ENCODE data around the gene NUDT17. TPM values are rescaled to one million over a fixed set of nuclear protein-coding genes. Genes with fewer than 3 reads are reported as not detected.

Gene NUDT17
- total RNA-seq, 1 donor from 2014 or later: 0.53 TPM

GRCh38 chr1:145895471-145895870 lies 50.0 kb downstream of the NUDT17 start:
- H3K36me3 ChIP-seq (ENCODE audit: control insufficient read depth, insufficient read depth, low read length): no peaks in the 10 kb centered on the region
- H3K4me3 ChIP-seq (ENCODE audit: low read depth, low read length): no peak overlapping the region
- no peak for FAIRE-seq
- DNase-seq (ENCODE audit: low read depth): no peak
- H3K27me3 ChIP-seq (ENCODE audit: control insufficient read depth, insufficient read depth, low read length): no peaks in the 10 kb centered on the region
- TF ChIP-seq, protein P1, sequence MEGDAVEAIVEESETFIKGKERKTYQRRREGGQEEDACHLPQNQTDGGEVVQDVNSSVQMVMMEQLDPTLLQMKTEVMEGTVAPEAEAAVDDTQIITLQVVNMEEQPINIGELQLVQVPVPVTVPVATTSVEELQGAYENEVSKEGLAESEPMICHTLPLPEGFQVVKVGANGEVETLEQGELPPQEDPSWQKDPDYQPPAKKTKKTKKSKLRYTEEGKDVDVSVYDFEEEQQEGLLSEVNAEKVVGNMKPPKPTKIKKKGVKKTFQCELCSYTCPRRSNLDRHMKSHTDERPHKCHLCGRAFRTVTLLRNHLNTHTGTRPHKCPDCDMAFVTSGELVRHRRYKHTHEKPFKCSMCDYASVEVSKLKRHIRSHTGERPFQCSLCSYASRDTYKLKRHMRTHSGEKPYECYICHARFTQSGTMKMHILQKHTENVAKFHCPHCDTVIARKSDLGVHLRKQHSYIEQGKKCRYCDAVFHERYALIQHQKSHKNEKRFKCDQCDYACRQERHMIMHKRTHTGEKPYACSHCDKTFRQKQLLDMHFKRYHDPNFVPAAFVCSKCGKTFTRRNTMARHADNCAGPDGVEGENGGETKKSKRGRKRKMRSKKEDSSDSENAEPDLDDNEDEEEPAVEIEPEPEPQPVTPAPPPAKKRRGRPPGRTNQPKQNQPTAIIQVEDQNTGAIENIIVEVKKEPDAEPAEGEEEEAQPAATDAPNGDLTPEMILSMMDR (IDR thresholded peaks at IDR 0.05; ENCODE audit: insufficient read depth, low read length, severe bottlenecking): no peak

DNA sequence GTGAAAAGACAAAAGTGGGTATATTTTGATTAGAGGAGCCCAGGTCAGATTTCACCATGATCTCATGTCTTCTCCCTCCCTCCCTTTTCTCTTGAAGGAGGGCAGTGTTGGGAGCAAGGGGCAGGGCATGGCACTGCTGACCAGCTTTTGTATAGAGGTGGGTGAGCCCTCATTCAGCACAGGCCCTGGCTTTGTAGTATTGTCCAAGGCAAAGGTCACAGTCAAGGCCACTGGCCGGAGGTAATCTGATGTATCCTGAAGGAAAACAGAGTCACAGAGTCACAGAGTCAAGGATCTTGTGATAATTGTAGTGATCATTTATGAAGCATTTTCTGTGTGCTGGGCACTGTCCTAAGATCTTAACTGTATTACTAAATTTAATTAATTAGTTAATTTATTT lies 52.5 kb downstream of the NUDT17 start:
- FAIRE-seq: no peak
- Histone ChIP-seq H3K27me3 (ENCODE audit: control insufficient read depth, insufficient read depth, low read length) (no peaks in the 10 kb centered on the region), H3K36me3 (ENCODE audit: control insufficient read depth, insufficient read depth, low read length) (no peaks in the 10 kb centered on the region), H3K4me3 (ENCODE audit: low read depth, low read length) (no peak overlapping the region)
- DNase-seq (ENCODE audit: low read depth): no peak
- TF ChIP-seq, protein P1 (IDR thresholded peaks at IDR 0.05; ENCODE audit: insufficient read depth, low read length, severe bottlenecking): no peak

Other genes with a start within 250 kb of the NUDT17 start
- 33.2 and 39.5 TPM in 2 replicates for gene GPR89A, start 237.6 kb upstream of the NUDT17 start, total RNA-seq
- under 0.01 and 0.26 TPM in 2 replicates for gene PDZK1, start 138.3 kb upstream of the NUDT17 start, total RNA-seq
- gene CD160, start 126.1 kb upstream of the NUDT17 start, total RNA-seq: not detected in 2 replicates
- gene RNF115, start 21.5 kb upstream of the NUDT17 start, total RNA-seq: 8.4 and 9.0 TPM in 2 replicates
- gene POLR3C, start 21.4 kb upstream of the NUDT17 start, total RNA-seq: 22.9 and 28.2 TPM in 2 replicates
- 5.0 and 7.8 TPM in 2 replicates for gene PIAS3, start 13.5 kb downstream of the NUDT17 start, total RNA-seq
- gene ANKRD35, start 40.2 kb downstream of the NUDT17 start, total RNA-seq: 1.3 and 3.7 TPM in 2 replicates
- 0.26 and 0.77 TPM in 2 replicates for gene ITGA10, start 64.4 kb downstream of the NUDT17 start, total RNA-seq
- 22.6 and 26.4 TPM in 2 replicates for gene PEX11B, start 73.1 kb downstream of the NUDT17 start, total RNA-seq
- 221 and 230 TPM in 2 replicates for gene RBM8A, start 81.9 kb downstream of the NUDT17 start, total RNA-seq
- 1.8 and 3.4 TPM in 2 replicates for gene LIX1L, start 112.4 kb downstream of the NUDT17 start, total RNA-seq
- gene ANKRD34A, start 118.9 kb downstream of the NUDT17 start, total RNA-seq: under 0.01 TPM in 2 replicates
- gene POLR3GL, start 119.1 kb downstream of the NUDT17 start, total RNA-seq: 4.7 and 11.0 TPM in 2 replicates
- gene TXNIP, start 150.9 kb downstream of the NUDT17 start, total RNA-seq: 9.0 and 913 TPM in 2 replicates
- gene HJV, start 176.1 kb downstream of the NUDT17 start, total RNA-seq: not detected in 2 replicates

All from bronchial epithelial cell (primary cell).